ENCODE measurements around the gene COX5B.
"Not testable (repeated sequence)": the region's sequence is repeated elsewhere in the genome, so short reads cannot be mapped to it uniquely, and the experiment has no call there.

Gene COX5B

DNA sequence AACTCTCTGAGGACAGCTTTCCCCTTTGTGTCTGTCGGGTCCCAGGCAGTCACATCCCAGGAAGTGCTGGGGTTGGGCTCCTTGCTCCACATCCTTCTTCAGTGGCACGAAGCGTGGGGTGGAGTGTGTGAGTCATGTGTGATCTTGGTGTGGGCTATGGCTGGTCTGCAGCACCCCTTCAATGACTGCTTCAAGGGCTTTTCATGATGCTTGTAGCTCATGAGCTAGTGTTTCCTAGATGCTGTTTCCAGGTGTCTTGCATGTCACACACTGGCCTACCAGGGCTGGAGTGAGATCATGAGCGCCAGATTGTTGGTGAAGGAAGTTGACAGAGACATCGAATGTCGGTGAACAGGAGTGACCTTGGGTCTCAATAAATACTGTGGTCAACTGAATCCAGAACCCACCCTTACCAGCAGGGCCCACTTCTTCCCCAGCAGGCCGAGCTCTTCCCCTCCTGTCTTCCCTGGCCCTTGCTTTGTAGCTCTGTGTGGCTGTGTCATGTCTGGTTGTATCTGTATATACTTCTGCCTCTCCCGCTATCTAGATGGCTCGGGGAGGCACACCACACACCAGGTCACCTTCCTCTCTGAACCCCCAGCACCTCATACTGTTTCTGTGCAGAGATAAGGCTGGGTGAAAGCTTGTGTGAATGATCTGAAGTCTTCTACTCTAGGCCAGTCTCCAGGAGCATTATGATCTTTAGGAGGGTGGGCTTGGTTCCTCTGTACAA lies 27.5 kb downstream of the COX5B start:
- no peak for DNase-seq (ENCODE audit: low read depth in 2 of 2)

DNA sequence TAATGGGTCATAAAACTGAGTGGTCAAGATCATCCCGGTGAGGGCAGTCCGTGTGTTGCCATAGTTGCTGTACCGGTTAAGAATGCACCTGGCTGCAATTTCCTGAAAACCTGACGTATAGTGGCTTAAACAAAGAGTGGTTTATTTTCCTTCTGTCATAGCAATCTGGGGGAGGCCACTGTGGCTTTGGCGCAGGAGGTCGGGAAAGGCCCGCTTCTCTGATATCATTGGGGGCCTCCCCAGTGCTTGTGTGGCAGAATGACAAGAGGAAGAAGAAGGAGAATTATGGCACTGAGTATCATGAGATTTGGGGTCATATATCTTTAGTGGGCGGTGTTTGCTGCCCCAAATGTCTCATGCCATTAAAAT lies 28.0 kb downstream of the COX5B start:
- no peak for DNase-seq (ENCODE audit: low read depth in 2 of 2)

DNA sequence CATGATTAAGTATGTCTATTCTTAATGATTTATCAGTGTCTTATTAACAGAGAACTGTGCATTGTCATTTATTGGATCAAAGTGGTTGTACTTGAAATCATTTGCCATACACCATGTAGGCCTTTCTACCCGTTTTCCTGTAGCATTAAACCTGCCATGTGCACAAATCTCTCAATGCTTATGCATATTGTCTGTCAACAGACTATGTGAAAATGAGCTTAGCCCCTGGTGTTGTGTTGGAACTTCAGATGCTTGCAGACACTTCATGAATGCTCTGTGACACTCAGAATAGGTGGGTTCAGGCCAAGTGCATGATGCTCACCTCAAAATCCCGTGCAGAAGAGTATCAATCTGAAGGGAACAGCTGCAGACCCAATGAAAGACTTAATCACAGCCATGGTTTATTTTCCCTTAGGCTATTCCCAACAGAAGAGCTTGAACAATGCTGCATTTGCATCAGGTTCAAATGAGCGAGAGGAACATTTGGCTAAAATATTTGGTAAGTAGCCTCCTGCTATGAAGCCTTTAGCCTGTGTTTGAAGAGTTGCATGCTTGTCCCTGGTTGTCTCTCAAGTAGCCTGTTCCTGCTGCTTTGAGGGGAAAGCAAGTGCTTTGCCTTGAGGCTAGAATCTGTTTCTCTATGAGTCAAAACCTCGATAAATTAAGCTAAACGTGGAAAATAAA lies 29.7 kb downstream of the COX5B start:
- no peak for DNase-seq (ENCODE audit: low read depth in 2 of 2)

DNA sequence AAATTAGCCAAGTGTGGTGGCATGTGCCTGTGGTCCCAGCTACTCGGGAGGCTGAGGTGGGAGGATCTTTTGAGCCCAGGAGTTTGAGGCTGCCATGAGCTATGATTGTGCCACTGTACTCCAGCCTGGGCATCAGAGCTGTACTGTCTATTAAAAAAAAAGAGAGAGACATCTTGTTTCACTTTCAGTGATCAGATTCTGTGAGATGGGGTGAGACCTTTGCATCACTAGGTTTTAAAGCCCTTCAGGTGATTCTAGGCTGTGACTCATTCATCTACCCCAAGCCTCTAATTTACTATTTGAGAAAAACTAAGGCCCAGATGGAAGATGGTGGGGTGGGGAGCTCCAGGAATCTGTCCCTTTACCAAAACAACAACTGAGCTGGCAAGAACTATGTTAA lies 30.8 kb downstream of the COX5B start:
- DNase-seq (ENCODE audit: low read depth in 2 of 2): no peak

GRCh38 chr2:97677480-97677879 lies 31.6 kb downstream of the COX5B start:
- DNase-seq (ENCODE audit: low read depth in 2 of 2): no peak

GRCh38 chr2:97678298-97678697 lies 32.4 kb downstream of the COX5B start:
- no peak for DNase-seq (ENCODE audit: low read depth in 2 of 2)

DNA sequence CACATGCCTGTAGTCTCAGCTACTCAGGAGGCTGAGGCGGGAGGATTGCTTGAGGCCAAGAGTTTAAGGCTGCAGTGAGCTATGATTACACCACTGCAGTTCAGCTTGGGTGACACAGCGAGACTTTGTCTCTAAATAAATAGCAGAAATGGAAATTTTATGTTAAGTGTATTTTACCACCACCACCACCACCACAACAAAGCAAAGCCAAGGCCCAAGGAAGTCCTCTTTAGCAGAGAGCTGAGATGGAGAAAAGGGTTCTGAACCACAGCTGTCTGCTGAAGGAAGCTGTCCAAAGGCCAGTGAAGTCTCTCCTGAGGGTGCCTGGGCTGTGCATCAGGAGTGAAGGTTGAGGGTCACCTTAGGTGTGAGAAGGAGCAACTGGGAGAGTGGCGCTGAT lies 41.4 kb downstream of the COX5B start:
- not testable (repeated sequence) for DNase-seq (ENCODE audit: low read depth in 2 of 2)

- DNase-seq (ENCODE audit: low read depth in 2 of 2): no peak
Measured at GRCh38 chr2:97688062-97688827, 42.4 kb downstream of the COX5B start.

- DNase-seq (ENCODE audit: low read depth in 2 of 2): no peak
Measured at GRCh38 chr2:97691166-97691565, 45.3 kb downstream of the COX5B start.

DNA sequence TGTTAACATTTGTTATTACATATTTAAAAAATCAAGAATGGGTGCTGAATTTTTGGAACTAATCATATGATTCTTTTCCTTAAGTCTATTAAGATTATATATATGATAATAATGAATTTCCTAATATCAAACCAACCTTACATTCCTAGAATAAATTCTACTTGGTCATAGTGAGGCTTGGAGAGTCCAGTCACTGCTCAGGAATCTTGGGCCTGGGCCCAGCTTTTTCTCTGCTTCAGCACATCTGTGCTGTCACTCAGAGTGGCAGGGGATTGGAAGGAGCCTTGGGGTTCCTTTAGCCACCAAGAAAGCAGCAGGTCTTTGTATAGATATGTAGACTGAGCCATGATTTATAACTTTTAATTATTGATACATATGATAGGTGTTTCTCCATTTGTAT lies 47.6 kb downstream of the COX5B start:
- no peak for DNase-seq (ENCODE audit: low read depth in 2 of 2)

DNA sequence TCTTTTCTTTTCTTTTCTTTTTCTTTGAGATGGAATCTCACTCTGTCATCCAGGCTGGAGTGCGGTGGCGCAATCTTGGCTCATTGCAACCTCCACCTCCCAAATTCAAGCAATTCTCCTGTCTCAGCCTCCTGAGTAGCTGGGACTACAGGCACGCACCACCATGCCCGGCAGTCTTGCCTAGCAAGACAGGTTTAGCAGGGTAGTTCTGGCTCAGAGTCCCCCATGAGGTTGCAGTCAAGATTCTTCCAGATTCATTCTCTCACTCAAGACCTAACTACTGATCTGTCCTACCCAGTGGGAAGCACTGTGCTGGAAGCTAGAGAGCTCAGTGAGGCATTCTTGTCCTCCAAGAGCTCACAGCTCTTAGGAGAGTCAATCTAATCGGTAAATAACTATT lies 49.9 kb downstream of the COX5B start:
- no peak for DNase-seq (ENCODE audit: low read depth in 2 of 2)

GRCh38 chr2:97697252-97698235 lies 51.7 kb downstream of the COX5B start:
- peak; percentile 86 to 87 for DNase-seq (ENCODE audit: low read depth in 2 of 2)
